ENCODE results near the gene LPAR6. TPM values are rescaled to one million over a fixed set of nuclear protein-coding genes. Genes with fewer than 3 reads are reported as not detected.

The LPAR6 gene
- total and polyA plus RNA-seq, 2 donors (not counting 1 experiment from before 2014, with no cell fraction given): 0.55 to 1.0 TPM

- no CpG with 5 or more reads among the region's 1 CpG for WGBS (ENCODE audit: insufficient coverage)
- ChIA-PET POLR2A (no interaction called here), CTCF (no interaction called here)
Measured at GRCh38 chr13:48446464-48446863, 33.6 kb upstream of the LPAR6 start.

More at GRCh38 chr13:48446464-48446863, 33.6 kb upstream of the LPAR6 start:
- Histone ChIP-seq H3K27ac (ENCODE audit: low read length in 2 of 2) (no peak overlapping the region), H2AFZ (ENCODE audit: insufficient read depth, low read depth, low read length, poor library complexity, severe bottlenecking) (no peak overlapping the region), H3K79me2 (ENCODE audit: control insufficient read depth, insufficient read depth, low read length) (peaks cover 24% of the 10 kb centered on the region), H3K27me3 (replicated peaks in 1 of 4; ENCODE audit: control extremely low read depth in 1 of 4, control insufficient read depth in 3 of 4, insufficient read depth in 4 of 4, low read length in 3 of 4) (no peaks in the 10 kb centered on the region), H3K4me1 (ENCODE audit: control insufficient read depth in 2 of 2, insufficient read depth in 2 of 2, low read length in 2 of 2) (no peaks in the 10 kb centered on the region), H3K9me3 (ENCODE audit: control extremely low read depth in 1 of 3, control insufficient read depth in 2 of 3, insufficient read depth in 1 of 3, low read length in 2 of 3) (peaks cover 0 to 6% (median 3%) of the 10 kb centered on the region in 3 donors), H3K9ac (ENCODE audit: low read length) (no peak overlapping the region), H3K4me2 (replicated peaks; ENCODE audit: low read depth, low read length, poor library complexity, severe bottlenecking) (no peak overlapping the region), H3K36me3 (replicated peaks in 1 of 2; ENCODE audit: control extremely low read depth in 1 of 2, control insufficient read depth in 1 of 2, extremely low read depth in 1 of 2, insufficient read depth in 2 of 2, low read length in 1 of 2) (peaks cover 3 to 16% of the 10 kb centered on the region in 2 experiments), H3K4me3 (ENCODE audit: control extremely low read depth in 1 of 5, extremely low read depth in 1 of 5, insufficient read depth in 1 of 5, low read depth in 2 of 5, low read length in 4 of 5) (no peak overlapping the region), H4K20me1 (ENCODE audit: control insufficient read depth, insufficient read depth, low read length, poor library complexity, severe bottlenecking) (peaks cover 29% of the 10 kb centered on the region)
- Mint-ChIP-seq H3K27me3 (no peaks in the 10 kb centered on the region), H3K4me1 (peaks cover 6% of the 10 kb centered on the region), H3K27ac (no peak overlapping the region), H3K9me3 (ENCODE audit: insufficient read depth) (peaks cover 6% of the 10 kb centered on the region), H3K4me3 (no peak overlapping the region)
- no peak for TF ChIP-seq EZH2 (IDR thresholded peaks at IDR 0.05; ENCODE audit: borderline replicate concordance, insufficient read depth, low read depth, low read length, poor library complexity, severe bottlenecking)
- TF ChIP-seq CTCF (IDR thresholded peaks at IDR 0.05): no peak
- ATAC-seq (ENCODE audit: low read depth) (no peak), DNase-seq (no peak)
- intact Hi-C loops (cut with micrococcal nuclease): loop anchor here (5.0 kb wide), 1 partner anchor 34 kb away; the partner anchor contains the start of gene LPAR6

All from B cell (primary cell).